SK-MEL-5 (cell line): ENCODE results near the gene RAB33B. TPM values are rescaled to one million over a fixed set of nuclear protein-coding genes. Genes with fewer than 3 reads are reported as not detected.
A peak's percentile ranks its signal among the peaks of the same experiment; 100 is the strongest.
"Not testable (repeated sequence)": the region's sequence is repeated elsewhere in the genome, so short reads cannot be mapped to it uniquely, and the experiment has no call there.

Source experiments
- DNase-seq: peaks from one replicate; pipeline ENCODE4 v3.0.0-alpha.2; 2016; ENCODE audit warnings: low read depth, low spot score
- in situ Hi-C: cut with HindIII; loops from 2 replicates; pipeline ENCODE4 v1.10.0; 2016; ENCODE audit warnings: low sequenced_read_pairs, high pct_unique_total_duplicates, low pct_unique_long_range_greater_than_20kb
- polyA plus RNA-seq, 2 experiments: library from polyadenylated mRNA; depleted of rRNA; stranded (reverse); fragments of >200 nt; gene quantifications; 2 replicates each; pipeline ENCODE4 v1.2.3, GENCODE V29; 2015
- total RNA-seq: library from RNA; depleted of rRNA; stranded (reverse); fragments of >200 nt; shearing (Covaris generic); gene quantifications from 2 replicates; pipeline ENCODE4 v1.2.3, GENCODE V29; 2014; rRNA removed

The RAB33B gene
- total RNA-seq = 4.2 and 4.8 TPM in 2 replicates
- polyA plus RNA-seq (2015; cell fraction: cytosol; rRNA removed) = 3.0 and 4.1 TPM in 2 replicates
- 5.8 and 11.7 TPM in 2 replicates for polyA plus RNA-seq (2015; cell fraction: nucleus; rRNA removed)

- in situ Hi-C loops = no loop called here
- peak; percentile 16 for DNase-seq
Observed at GRCh38 chr4:139454111-139455045, at the start of gene RAB33B. Gene RAB33B (plus strand): TSS chr4:139454121. CDS start chr4:139454196, 75 bp downstream.

DNA sequence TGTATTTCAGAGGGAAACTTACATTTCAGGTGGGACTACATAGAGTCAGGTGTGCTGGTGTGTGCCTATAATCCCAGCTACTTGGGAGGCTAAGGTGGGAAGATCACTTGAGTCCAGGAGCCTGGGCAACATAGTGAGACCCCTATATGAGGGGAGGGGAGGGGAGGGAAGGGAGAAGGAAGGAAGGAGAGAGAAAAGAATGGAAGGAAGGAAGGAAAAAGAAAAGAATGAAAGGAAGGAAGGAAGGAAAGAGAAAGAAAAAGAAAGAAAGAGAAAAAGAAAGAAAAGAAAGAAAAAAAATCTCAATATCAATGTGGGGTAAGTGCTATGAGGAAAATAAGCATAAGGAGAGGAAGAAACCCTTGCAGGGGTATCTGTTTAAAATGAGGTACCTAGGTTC, 43.6 kb upstream of the RAB33B start:
- in situ Hi-C loops = no loop called here
- DNase-seq = no peak

- DNase-seq, in situ Hi-C loops: not testable (repeated sequence)
Observed at GRCh38 chr4:139414671-139415210, 39.2 kb upstream of the RAB33B start.

DNA sequence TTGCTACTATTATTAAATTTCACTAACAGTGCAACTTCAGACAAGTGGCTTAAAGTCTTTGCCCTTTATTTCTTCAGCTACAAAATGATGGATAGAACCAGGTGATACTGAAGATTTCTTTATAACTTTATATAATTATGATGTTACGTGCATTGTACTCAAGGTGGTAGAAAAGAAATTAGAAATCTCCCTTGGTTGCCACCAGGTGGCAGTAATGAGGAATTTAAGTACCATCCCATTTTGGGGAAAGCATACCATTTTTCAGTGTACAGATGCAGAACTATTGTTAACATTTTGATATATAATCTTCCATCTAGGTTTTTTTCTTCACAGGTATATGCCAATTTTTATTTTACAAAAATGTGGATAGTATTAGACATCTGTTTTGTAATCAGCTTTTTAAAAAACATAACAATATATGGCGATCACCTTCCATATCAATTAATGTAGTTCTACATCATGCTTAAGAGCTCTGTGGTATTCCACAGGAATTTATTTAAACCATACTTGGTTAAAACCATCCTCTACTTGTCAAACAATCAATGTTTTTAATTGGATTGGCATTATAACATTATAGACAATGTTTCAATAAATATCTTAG, 37.7 kb upstream of the RAB33B start:
- in situ Hi-C loops = no loop called here
- peak; percentile 44 for DNase-seq

GRCh38 chr4:139419388-139419914, 34.5 kb upstream of the RAB33B start:
- in situ Hi-C loops = no loop called here
- no peak for DNase-seq

DNA sequence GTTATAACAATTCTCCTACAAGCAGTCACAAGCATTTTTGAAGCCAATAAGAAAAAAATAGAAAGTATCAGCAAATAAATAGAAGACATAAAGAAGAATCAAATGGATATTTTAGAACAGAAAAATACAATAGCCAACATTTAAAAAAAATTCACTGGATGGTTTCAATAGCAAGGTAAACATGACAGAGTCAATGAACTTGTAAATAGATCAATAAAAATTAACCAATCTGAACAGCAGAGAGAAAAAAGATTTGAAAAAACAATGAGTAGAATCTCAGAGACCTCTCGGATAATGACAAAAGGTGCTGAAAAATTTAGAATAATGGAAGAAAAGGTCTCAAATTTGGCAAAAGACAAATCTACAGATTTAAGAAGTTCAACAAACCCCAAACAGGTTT, 33.3 kb upstream of the RAB33B start:
- in situ Hi-C loops = no loop called here
- DNase-seq = no peak

DNA sequence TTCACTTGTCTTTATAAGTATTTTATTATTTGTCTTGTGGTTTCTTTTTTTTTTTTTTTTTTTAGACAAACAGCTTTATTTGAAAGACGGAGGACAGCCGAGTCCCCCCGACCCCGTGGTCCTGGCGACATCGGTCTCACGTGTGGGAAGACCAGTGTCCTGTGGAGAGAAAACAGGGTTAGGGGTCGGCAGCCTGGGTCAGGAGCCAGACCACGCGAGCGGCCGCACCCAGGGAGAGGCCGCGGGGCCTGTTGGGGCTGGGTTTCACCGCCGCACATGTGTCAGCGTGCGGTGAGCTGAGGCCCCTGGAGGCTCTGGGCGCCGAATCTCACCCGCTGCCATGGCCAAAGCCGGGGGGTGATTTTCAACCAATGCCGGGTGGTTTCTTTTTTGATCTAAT, 17.8 kb upstream of the RAB33B start:
- no peak for DNase-seq
- in situ Hi-C loops = no loop called here

DNA sequence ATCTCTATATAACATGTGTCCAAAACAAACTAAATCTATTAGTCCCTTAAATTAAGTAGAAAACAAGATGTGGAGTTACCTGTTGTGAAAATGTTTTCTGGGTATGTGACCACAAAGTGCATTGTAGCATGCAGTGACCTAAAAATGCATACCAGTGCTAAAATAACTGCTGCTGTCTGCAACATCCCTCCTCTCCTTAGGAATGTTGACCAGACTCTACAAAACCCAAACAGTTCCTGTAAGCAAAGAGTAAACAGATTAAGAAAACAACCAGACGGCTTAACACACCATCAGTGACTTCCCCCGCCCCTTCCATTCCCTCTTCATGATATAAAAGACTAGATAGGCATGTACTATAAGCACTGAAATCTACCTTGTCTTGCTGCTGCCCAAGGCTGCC, 15.8 kb upstream of the RAB33B start:
- DNase-seq = no peak
- in situ Hi-C loops = no loop called here

GRCh38 chr4:139441029-139441428, 12.9 kb upstream of the RAB33B start:
- in situ Hi-C loops = no loop called here
- no peak for DNase-seq

DNA sequence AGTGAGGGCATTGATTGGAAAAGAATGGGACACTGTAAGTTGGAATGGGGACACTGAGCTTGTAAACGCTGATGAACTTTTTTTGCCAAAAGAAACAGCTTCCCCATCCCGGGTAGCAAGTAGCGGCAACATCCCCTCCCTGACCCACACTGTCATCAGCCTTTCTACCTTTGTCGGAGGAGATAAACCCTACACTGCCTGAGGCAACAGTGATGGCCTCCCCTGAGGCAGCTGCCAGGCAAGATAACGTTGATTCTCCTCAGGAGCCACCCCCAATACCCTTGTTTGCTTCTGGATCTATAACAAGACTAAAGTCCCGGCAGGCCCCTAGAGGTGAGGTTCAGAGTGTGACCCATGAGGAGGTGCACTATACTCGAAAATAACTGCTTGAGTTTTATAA, 10.3 kb upstream of the RAB33B start:
- DNase-seq = no peak
- in situ Hi-C loops = no loop called here

- DNase-seq, in situ Hi-C loops: not testable (repeated sequence)
Observed at GRCh38 chr4:139444881-139445280, 9.0 kb upstream of the RAB33B start.

DNA sequence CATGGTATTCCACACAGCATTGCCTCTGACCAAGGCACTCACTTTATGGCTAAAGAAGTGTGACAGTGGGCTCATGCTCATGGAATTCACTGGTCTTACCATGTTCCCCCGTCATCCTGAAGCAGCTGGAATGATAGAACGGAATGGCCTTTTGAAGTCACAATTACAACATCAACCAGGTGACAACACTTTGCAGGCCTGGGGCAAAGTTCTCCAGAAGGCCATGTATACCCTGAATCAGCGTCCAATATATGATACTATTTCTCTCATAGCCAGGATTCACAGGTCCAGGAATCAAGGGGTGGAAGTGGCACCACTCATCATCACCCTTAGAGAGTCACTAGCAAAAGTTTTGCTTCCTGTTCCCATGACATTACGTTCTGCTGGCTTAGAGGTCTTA, 6.8 kb upstream of the RAB33B start:
- DNase-seq, in situ Hi-C loops: not testable (repeated sequence)

DNA sequence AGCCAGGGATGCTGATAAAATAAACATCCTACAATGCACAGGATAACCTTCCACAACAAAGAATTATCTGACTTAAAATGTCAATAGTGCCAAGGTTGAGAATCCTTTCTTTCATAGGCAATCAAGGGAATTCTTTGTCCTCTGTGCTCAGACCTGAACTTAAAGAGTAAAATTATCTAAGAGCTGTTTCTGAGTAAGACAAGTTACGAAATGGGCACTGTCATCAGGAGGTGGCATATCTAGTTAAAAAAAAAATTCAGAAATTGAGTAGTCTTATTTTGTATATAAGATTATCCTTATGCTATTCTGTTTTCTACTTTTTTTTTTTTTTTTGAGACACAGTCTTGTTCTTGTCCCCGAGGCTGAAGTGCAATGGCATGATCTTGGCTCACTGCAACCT, 3.3 kb upstream of the RAB33B start:
- peak; percentile 14 for DNase-seq
- in situ Hi-C loops = no loop called here

DNA sequence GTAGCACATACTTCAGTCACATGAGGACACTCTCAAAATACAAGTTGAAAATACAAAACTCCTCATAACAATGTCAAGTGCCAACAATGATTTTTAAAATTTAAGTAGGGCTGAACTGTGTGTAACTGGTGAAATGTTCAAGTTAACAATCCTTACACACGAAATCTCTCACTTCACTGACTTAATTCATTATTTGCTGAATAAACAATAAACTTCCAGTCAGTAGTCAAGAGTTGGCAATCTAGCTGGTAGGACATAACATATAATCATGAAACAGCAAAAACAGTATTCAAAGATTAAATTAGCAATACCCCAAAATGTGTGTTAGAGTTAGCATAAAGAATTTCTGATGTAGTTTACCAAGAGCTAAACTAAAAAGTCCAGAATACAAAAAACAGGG, 1.9 kb upstream of the RAB33B start:
- in situ Hi-C loops = no loop called here
- no peak for DNase-seq

- DNase-seq = peak; percentile 66
- in situ Hi-C loops = no loop called here
Observed at GRCh38 chr4:139453041-139453370, 915 bp upstream of the RAB33B start.

DNA sequence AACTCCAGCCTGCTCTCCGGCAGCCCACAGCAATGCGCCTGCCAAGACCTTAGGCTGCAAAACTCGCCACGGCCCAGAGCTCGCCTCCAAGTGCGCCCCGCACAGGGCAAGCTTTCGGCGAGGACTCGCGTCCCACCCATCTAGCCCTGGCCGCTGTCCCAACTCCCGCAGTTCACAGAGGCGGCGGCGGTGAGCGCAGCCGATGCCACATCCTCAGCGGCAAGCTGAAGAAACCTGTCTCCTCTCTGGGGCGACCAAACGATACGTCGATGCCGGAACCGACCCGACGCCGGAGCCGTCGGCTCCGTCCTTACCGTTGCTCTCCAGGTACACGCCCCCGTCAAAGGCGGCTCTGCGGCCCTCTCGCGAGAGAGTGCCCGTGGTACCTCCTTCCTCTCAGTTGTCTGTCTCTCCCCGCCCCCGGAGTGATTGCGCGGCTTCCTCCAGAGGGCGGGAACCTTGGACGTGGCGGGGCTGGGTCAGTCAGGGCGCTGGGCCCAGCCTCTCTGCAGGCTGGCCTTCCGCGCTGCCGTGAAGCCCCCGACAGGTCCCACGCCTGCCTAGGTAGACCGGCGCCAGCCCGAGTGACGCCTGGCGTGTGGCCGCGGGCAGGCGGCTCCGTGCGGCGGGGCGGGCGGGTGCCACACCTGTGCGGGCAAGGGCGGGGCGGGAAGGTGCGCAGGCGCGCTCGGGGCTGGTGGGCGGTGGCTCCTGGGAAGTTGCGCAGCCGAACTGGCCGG, 380 bp upstream of the RAB33B start:
- in situ Hi-C loops = no loop called here
- peak; percentile 94 for DNase-seq

DNA sequence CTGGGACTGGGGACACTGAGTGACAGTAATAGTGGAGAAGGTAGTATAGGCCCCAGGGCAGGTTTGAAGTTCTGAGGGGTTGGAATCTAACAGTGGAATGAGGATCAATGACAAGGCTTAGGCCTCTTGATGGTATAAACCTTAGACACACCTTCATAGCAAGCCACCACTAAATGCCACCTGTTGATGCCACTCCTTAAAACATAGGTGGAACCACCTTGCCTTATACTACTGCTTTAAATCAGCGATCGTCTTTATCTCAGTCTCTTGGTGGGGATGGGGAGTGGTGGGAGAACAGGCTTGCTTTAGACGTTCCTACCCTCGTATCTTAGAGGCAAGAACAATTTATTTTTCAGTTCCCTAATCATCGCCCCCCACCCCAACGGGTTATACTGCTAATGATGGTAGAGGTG, 1.2 kb downstream of the RAB33B start:
- in situ Hi-C loops = no loop called here

DNA sequence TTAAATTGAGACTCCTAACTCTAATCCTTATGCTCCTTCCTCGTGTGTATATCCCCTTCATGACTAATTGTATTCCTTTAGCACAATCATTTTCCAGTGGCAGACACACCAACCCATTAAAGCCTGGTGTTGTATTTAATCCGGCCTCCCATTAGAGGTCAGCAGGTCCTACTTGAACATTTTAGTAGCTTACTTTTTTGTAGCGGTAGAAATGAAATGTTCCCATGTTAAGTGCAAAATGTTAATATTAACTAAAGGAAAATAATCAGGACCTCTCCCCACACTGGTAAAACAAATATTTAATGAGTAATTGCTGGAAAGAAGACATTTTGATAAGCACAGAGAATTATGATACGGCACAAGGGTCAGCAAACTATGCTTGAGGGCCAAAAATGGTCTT, 3.4 kb downstream of the RAB33B start:
- in situ Hi-C loops = no loop called here
- DNase-seq = no peak

More for the DNA sequence above, 1.2 kb downstream of the RAB33B start:
- no peak for DNase-seq
